Measurements from ENCODE around the gene RBM34. TPM values are rescaled to one million over a fixed set of nuclear protein-coding genes. Genes with fewer than 3 reads are reported as not detected.
"Not testable (repeated sequence)": the region's sequence is repeated elsewhere in the genome, so short reads cannot be mapped to it uniquely, and the experiment has no call there.

Gene RBM34
- polyA plus RNA-seq, 3 donors, result 74.8 to 85.1 (median 75.9) TPM

DNA sequence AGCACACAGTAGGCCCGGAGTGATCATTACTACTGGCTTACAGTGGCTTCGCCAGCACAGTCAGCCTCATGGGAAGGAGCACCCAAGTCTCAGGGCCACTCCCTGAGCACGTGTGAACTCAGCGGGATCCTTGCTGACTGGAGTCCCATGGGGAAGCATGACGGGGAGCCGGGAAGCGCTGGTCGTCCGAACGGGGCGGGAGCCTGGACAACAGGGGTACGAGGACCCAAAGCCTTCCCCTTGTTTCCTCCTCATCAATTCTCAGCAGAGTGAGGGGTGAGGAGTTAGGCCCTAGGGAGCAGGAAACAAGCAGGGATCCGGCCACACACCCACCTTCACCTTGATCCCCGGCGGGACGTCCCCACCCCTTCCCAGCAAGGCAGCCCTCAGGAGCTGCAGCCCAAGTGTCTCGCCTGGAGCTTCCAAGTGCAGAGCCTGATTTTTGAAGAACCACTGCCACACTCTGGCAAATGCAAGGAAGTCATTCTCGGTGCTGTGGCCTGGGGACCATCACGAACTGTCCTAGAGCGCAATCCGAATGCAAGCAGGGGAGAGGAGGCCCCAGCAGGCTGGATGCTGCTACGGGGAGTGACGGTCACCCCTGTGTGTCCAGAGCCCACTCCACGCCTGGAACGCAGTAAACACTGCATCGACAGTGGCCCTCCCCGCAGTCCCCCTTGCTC, 67.9 kb downstream of the RBM34 start:
- DNase-seq (ENCODE audit: low read depth in 3 of 3, low spot score in 2 of 3), result no peak

DNA sequence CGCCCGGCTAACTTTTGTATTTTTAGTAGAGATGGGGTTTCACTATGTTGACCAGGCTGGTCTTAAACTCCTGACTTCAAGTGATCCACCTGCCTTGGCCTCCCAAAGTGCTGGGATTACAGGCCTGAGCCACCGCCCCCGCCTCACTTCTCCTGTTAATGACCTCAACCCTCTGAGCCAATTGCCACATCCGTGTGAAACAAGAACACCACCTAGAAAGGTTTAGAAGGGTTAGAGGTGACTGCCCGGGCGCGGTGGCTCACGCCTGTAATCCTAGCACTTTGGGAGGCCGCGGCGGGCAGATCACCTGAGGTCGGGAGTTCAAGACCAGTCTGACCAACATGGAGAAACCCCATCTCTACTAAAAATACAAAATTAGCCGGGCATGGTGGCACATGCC, 68.6 kb downstream of the RBM34 start:
- DNase-seq (ENCODE audit: low read depth in 3 of 3, low spot score in 2 of 3), result not testable (repeated sequence)

- DNase-seq (ENCODE audit: low read depth in 3 of 3, low spot score in 2 of 3), result not testable (repeated sequence)
These were observed 69.0 kb downstream of the RBM34 start for GRCh38 chr1:235092045-235092406.

DNA sequence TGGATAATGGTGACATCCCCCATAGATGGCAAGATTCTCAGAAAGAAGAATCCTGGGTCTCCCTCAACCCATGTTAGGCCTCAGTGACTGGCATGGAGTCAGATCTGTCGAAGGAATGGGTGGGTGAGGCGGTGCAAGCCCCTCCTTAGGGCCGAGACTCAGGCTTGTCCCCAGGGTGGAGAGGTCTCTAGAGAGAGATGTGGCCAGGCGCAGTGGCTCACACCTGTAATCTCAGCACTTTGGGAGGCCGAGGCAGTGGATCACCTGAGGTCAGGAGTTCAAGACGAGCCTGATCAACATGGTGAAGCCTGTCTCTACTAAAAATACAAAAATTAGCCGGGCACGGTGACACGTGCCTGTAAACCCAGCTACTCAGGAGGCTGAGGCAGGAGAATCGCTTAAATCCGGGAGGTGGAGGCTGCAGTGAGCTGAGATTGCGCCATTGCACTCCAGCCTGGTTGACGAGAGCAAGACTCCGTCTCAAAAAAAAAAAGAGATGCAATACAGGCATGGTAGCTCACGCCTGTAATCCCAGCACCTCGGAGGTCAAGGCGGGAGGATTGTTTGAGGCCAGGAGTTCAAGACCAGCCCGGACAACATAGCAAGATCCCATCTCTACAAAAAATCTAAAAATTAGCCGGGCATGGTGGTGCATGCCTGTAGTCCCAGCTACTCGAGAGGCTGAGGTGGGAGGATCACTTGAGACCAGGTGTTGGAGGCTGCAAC, 69.6 kb downstream of the RBM34 start:
- not testable (repeated sequence) for DNase-seq (ENCODE audit: low read depth in 3 of 3, low spot score in 2 of 3)

- no peak for DNase-seq (ENCODE audit: low read depth in 3 of 3, low spot score in 2 of 3)
These were observed 70.5 kb downstream of the RBM34 start for GRCh38 chr1:235090406-235091069.

- no peak for DNase-seq (ENCODE audit: low read depth in 3 of 3, low spot score in 2 of 3)
These were observed 72.1 kb downstream of the RBM34 start for GRCh38 chr1:235088907-235089306.

DNA sequence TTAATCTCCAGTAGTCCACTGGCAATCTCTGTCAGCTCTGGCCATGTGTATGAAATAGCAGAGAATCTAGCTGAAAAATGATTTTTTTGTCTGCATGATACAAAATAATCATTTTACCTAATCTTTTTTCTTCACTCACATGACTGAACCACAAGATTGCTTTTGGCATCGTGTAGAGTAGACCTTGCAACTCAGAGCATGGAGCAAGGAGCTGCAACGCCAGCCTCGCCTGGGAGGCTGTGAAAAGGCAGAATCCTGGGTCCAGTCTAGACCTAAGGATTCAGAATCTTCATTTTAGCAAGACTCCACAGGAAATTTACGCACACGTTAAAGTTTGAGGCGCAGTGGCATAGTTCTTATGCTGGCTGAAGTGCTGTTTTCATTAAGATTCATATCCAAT, 72.6 kb downstream of the RBM34 start:
- DNase-seq (ENCODE audit: low read depth in 3 of 3, low spot score in 2 of 3), result no peak

- no peak for DNase-seq (ENCODE audit: low read depth in 3 of 3, low spot score in 2 of 3)
These were observed 73.1 kb downstream of the RBM34 start for GRCh38 chr1:235087906-235088305.

DNA sequence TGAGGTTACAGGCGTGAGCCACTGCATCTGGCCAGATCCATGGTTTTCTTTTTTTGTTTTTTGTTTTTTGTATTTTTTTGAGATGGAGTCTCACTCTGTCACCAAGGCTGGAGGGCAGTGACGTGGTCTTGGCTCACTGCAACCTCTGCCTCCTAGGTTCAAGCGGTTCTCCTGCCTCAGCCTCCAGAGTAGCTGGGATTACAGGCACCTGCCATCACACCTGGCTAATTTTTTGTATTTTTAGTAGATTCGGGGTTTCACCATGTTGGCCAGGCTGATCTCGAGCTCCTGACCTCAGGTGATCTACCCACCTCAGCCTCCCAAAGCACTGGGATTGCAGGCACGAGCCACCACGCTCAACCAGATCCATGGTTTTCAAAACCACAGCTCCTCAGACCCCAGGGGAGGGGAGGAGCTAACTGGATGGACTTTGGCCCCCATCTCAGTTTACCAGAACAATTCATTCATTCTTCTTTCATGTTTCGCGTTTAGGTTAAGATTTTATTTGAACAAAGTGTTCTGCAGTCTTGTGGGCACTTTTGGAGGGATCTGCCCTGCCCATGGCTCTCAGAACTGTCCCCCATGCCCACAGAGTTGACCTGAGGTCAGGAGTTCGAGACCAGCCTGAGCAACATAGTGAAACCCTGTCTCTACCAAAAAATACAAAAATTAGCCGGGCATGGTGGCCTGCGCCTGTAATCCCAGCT, 75.5 kb downstream of the RBM34 start:
- DNase-seq (ENCODE audit: low read depth in 3 of 3, low spot score in 2 of 3), result not testable (repeated sequence)

Other genes with a start within 250 kb of the RBM34 start
- gene TOMM20, start 32.4 kb downstream of the RBM34 start, polyA plus RNA-seq (ENCODE audit: insufficient read length in 3 of 3), result 100 to 1,000 TPM; 213 to 240 (median 221) TPM
- 10 to 100 TPM; 51.5 to 62.1 (median 55.0) TPM for gene ARID4B, start 166.9 kb upstream of the RBM34 start, polyA plus RNA-seq (ENCODE audit: insufficient read length in 3 of 3)
- 10 to 100 TPM; 52.7 to 62.8 (median 54.0) TPM for gene GGPS1, start 167.3 kb upstream of the RBM34 start, polyA plus RNA-seq (ENCODE audit: insufficient read length in 3 of 3)
- gene TBCE, start 206.2 kb upstream of the RBM34 start, polyA plus RNA-seq (ENCODE audit: insufficient read length in 3 of 3), result 10 to 100 TPM; 51.2 to 61.3 (median 54.1) TPM

All from right renal cortex interstitium (tissue), 3 donors.